ENCODE data around the gene SLC25A12.
"Not testable (repeated sequence)": the region's sequence is repeated elsewhere in the genome, so short reads cannot be mapped to it uniquely, and the experiment has no call there.

SLC25A12 gene

DNA sequence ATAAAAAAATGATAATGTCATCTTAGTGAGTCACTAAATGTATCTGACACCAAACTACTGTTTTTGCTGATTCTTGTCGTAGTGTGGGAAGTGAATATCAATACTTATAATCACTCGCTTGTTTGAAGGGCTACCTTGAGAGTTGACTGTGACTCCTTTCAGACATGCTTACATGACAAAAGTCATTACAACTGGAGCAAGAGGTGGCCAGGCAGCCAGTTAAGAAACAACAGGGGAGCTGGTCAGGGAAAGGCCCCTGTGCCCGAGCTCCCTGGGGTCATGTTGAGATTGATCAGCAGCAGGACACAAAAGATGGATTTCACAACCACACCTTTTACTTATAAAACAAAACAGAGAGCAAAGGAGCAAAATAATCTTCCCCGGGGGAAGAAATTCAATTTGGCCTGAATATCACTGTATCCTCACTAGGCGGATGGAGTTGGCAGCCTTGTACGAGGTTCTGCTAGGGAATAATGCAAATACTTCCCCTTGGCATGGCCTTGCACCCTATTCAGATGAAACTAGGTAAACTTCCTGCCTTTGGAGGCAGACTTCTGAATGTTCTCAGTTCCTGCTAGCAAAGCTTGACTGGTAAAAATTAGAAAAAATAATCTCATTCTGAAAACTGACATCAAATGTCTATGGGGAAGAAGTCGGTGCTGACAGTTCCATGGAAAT lies 105.6 kb downstream of the SLC25A12 start:
- no peak for DNase-seq (ENCODE audit: low read depth)

DNA sequence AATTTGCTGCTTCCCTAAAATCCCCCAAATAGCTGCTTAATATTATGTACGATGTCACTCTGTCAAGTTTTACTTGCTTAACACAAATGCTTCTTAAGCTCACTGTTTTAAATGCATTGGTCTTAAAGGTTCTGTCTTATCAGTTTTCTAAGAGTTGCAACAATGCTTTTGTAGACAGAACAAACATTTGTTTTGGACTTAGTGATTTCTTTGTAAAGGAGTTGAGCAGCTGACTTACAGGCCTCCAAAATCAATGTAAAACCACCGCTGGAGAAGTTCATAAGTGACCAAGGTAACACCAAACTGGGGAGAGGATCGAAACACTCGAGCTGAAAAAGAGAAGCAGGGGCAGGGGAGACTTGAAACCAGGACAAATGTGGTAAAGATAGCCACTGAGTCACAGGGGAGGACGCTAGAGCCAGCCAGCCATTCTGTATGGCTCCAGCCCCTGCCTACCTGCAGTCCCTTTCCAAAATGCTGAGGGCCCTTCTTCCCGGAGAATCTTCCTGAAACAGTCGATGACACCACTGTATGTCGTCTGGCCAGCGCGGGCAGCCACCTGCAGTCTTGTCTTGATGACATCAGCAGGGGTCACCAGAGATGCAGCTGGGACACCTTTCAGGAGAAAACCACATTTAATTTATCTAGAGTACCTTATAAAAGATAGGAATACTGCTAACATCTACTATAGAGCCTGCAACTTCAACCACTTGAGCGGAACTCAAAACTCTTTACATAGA lies 106.5 kb downstream of the SLC25A12 start:
- DNase-seq (ENCODE audit: low read depth): no peak

DNA sequence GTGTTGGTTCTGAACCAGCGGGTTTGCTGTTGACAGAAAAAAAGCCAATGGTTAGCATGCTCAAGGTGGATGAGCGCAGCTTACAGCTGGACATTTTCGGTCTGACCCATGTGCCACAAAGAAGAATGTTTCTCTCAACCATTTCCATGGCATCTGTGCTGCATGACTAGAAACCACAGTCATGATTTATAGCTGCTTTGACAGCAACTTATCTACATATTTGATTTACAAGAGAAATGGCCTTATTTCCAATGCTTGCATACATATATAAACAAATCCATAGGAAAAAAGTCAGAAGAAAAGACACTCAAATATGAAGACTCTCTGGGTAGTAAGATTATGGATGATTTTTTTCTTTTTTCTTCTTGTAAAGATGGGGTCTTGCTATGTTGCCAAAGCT lies 108.6 kb downstream of the SLC25A12 start:
- DNase-seq (ENCODE audit: low read depth): no peak

DNA sequence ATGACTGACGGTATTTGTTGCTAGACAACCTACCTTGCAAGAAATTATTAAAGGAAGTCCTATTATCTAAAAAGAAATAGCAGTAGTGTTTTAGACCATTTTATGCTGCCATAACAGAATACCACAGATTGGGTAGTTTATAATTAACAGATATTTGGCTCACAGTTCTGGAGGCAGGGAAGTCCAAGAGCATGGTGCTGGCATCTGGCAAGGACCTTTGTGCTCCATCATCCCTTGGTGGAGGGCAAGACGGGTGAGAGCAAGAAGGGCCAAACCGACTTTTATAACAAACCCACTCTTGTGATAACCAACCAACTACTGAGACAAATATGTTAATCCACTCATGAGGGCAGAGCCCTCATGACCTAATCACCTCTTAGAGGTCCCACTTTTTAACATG lies 115.5 kb downstream of the SLC25A12 start:
- DNase-seq (ENCODE audit: low read depth): no peak

DNA sequence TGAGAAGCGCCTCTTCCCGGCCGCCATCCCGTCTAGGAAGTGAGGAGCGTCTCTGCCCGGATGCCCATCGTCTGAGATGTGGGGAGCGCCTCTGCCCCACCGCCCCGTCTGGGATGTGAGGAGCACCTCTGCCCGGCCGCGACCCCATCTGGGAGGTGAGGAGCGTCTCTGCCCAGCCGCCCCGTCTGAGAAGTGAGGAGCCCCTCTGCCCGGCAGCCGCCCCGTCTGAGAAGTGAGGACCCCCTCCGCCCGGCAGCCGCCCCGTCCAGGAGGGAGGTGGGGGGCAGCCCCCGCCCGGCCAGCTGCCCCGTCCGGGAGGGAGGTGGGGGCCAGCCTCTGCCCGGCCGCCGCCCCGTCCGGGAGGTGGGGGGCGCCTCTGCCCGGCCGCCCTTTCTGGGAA lies 119.5 kb downstream of the SLC25A12 start:
- DNase-seq (ENCODE audit: low read depth): not testable (repeated sequence)

DNA sequence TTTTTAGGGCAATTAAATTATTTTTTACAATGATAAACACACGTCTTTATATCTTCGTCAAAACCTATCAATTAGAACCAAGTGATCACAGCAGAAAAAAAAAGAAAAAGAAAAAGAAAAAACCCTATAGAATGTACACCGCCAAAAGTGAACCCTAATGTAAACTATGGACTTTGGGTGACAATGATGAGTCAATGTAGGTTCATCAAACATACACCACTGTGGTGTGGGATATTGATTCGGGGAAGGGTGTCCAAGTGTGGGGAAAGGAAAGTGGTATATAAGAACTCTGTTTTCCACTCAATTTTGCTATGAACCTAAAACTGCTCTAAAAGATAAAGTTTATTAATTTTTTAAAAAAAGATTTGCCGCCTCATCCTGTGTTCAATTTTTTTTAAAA lies 121.7 kb downstream of the SLC25A12 start:
- DNase-seq (ENCODE audit: low read depth): no peak

DNA sequence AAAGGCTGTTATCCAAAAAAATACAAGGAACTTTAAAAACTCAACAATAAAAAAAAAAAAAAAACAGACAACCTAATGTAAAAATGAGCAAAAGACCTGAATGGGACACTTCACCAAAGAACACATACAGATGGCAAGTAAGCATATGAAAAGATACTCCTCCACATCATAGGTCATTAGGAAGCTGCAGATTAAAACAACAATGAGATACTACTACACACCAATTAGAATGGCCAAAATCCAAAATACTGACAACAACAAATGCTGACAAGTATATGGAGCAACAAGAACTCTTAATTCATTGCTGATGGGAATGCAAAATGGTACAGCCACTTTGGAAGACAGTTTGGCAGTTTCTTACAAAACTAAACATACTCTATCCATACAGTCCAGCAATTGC lies 122.6 kb downstream of the SLC25A12 start:
- no peak for DNase-seq (ENCODE audit: low read depth)

DNA sequence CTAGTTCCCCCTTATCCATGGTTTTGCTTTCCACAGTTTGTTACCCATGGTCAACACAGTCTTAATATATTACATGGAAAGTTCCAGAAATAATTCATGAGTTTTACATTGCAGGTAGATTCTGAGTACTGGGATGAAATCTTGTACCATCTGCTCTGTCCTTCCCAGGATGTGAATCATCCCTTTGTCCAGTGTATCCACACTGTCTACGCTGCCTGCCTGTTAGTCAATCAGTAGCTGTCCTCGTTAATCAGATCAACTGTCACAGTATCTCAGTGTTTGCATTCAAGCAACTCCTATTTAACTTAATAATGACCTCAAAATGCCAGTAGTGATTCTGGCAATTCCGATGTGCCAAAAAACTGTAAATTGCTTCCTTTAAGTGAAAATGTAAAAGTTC lies 130.4 kb downstream of the SLC25A12 start:
- no peak for DNase-seq (ENCODE audit: low read depth)

DNA sequence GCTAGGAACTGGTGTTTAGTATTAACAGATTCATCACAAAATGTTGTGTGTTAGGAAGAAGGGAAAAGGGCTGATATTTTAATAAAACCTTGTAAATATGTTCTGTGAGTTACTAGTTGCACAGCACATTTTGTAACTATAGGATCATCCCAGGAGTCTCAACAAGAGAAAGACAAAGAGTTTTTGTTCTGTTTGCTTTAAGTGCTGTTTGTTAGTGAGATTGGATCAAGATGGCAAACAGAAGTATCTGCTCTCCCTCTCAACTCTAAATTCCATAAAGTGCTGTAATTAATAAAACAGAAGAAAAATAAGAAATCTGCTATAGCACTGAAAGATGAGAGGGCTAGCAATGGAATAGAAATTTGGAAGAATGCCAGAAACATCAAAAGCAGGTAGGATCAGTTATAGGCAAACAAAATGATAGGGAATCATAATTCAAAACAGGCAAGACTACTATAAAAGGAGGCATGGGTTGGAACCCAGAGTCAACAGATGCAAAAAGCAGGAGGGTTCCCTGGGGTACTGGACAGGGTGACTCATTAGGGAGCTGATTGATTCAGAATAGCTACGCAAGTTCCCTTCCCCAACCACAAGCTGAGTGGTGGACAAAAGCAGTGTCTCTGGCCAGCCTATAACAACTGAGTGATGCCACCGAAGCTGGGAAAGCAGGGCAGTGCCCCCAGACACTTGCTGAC lies 131.0 kb downstream of the SLC25A12 start:
- no peak for DNase-seq (ENCODE audit: low read depth)

DNA sequence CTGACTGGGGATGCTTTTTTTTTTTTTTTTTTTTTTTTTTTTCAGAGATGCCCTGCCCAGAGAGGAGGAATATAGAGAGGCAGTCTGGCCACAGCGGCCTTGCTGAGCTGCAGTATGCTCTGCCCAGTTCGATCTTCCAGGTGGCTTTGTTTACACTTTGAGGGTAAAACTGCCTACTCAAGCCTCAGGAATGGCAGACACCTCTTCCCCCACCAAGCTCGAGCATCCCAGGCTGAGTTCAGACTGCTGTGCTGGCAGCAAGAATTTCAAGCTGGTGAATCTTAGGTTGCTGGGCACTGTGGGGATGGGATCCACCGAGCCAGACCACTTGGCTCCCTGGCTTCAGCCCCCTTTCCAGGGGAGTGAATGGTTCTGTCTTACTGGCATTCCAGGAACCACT lies 132.9 kb downstream of the SLC25A12 start:
- not testable (repeated sequence) for DNase-seq (ENCODE audit: low read depth)

DNA sequence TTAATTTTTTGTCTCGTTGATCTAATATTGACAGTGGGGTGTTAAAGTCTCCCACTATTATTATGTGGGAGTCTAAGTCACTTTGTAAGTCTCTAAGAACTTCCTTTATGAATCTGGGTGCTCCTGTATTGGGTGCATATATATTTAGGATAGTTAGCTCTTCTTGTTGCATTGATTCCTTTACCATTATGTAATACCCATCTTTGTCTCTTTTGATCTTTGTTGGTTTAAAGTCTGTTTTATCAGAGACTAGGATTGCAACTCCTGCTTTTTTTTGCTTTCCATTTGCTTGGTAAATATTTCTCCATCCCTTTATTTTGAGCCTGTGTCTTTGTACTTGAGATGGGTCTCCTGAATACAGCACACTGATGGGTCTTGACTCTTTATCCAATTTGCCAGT lies 135.3 kb downstream of the SLC25A12 start:
- not testable (repeated sequence) for DNase-seq (ENCODE audit: low read depth)

DNA sequence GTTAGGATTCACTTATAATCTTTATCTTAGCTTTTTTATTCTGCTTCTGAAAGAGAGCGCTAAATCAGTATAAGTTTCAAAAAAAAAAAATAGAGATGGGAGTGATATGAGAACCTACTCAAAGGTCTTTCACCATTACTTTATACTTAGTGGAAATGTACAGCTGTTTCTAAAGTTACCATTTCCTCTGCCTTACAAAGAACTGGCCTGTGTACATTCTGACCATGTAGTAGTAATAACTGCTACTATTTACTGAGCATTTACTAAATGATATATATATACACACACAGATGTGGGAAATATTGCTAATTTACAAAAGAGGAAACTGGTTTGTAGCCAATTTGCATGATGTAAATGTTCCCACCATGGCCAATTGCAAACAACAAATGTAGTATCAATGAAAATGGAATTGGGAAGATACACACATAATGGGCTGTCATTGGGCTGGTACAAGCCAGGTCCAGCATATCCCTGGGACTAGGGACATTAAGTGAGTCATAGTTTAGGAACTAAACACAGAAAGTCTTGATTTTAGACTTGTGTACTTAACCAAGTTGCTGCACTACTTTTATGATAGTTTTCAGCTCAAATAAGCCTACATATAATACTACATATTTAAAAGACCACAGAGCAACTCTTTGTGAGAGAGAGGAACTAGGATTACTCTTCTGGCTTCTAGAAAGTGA lies 139.6 kb downstream of the SLC25A12 start:
- no peak for DNase-seq (ENCODE audit: low read depth)

DNA sequence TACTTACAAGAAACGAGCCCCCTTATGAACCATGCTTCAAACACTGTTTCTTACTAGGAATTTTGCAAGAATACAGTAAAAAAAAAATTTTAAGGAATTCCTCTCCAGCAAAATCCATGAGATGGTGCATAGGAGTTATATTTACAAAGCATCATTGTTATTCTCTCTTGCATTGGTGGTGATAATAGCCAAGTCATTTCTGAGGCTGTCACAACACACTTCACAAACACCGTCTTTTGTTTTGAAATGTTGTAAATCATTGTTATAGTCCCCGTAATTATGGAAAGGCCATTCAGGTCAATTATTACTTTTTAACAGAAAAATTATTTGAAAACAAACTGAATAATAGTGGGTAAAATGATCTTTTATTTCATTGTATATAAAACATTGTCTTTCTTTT lies 146.7 kb downstream of the SLC25A12 start:
- DNase-seq (ENCODE audit: low read depth): no peak

DNA sequence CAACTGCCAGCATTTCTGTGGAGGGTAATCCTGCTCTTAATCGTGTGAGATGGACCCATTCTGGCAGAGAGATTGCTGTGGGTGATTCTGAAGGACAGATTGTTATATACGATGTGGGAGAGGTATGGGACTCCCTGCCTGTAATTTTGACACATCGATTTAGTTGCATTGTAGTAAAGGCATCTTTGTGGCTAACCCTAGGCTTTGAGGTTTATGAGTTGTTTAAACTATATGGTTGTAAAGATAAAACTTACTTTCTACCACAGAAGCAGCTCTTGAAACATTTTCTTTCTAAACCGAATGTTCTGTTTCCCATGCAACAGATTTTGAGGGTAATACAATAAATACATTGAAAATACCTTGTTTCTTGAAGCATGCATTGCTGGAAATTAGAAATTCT lies 148.2 kb downstream of the SLC25A12 start:
- no peak for DNase-seq (ENCODE audit: low read depth)

DNA sequence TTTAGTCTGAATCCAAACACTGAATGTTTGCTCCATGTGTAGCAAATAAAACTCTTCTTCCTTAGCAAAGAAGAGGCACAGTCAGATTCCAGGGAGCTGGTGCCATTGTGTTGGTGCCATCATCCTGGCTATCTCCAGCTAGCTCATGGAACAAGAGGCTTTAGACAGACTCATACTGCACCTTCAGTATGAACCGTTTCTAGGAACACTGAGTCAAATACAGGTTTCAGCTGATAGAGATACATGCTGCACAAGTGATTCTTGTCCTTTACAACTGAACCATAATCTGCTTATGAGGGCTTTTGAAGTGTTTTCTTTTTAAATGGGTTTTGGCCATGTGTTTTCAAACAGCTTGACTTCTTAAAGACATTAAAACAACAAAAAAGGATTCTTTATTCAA lies 148.9 kb downstream of the SLC25A12 start:
- no peak for DNase-seq (ENCODE audit: low read depth)

DNA sequence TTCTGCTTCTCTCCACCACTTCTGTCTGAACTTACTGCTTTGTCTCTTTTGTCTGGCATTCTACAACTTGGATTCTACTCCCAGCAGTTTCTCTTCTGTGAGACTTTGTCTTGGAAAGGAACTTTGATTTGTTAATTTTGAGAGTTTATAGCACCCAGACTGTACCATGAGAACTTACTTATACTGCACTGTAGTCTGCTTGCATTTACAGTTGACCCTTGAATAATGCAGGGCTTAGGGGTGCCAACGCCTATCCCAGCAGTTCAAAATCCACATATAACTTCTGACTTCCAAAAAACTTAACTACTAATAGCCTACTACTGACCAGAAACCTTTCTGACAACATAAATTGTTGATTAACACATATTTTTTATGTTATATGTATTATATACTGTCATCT lies 151.3 kb downstream of the SLC25A12 start:
- no peak for DNase-seq (ENCODE audit: low read depth)

DNA sequence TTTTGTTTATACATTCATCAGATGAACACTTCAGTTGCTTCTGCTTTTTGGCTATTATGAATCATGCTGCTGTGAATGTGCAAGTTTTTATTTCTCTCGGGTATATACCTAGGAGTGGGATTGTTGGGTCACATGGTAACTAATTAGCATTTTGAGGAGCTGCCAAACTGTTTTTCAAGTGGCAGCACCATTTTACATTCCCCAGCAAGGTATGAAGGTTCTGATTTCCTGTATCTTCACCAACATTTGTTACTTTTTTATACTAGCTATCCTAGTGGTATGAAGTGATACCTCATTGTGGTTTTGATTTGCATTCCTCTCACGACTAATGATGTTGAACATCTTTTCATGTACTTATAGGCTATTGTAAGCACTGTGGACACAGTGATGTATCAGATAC lies 152.9 kb downstream of the SLC25A12 start:
- DNase-seq (ENCODE audit: low read depth): no peak

DNA sequence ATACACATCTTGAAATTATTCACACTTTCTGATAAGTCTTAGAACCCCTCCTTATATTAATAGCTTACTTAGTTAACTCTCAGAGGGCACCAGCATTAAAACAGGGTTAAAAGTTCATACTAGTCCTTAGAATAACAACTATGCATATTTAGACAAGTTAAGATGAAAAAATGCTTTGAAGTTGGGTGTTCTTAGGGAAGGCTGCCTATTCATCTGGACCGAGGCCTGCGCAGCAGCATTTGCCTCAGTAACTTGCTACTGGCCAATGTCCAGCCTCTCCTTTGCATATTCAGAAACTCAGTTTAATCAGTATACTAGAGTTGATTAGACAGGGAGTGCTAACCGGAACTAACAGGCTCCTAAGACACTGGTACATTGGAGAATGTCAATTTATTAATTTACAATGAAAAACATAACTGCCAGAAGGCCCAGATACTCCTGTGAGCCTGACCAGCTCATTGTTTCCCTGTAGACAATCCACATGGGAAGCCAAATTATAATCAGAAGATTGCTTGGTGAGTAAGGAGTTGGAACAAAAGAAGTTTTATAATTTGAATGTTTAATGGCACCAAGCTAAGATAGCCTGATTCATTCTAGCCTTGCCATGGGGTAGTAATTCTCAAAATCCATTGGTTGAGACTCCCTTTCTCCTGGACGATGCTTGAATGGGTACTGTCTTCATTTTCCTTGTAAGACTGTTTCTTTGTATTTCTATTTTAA lies 157.9 kb downstream of the SLC25A12 start:
- no peak for DNase-seq (ENCODE audit: low read depth)

Measured in activated T-helper 1 cell treated with Interleukin-2 at 50 U/mL for 16 hours (primary cell).